Dermis microvascular lymphatic vessel endothelial cell (primary cell): ENCODE measurements around the gene SMIM34. TPM values are rescaled to one million over a fixed set of nuclear protein-coding genes. Genes with fewer than 3 reads are reported as not detected.
"Not testable (repeated sequence)": the region's sequence is repeated elsewhere in the genome, so short reads cannot be mapped to it uniquely, and the experiment has no call there.

Experiments used
- DNase-seq, 2 donors: peaks; one replicate each; pipeline versions ENCODE4 v3.0.0 to v3.0.0-alpha.2; 2010; ENCODE audit warnings: low read depth in 2 of 2
- total RNA-seq: library from RNA; depleted of rRNA; stranded (reverse); fragments of >200 nt; gene quantifications from 2 replicates; pipeline ENCODE4 v1.2.1, GENCODE V29; 2014

Gene SMIM34
- total RNA-seq, 1 donor from 2014 or later: not detected

DNA sequence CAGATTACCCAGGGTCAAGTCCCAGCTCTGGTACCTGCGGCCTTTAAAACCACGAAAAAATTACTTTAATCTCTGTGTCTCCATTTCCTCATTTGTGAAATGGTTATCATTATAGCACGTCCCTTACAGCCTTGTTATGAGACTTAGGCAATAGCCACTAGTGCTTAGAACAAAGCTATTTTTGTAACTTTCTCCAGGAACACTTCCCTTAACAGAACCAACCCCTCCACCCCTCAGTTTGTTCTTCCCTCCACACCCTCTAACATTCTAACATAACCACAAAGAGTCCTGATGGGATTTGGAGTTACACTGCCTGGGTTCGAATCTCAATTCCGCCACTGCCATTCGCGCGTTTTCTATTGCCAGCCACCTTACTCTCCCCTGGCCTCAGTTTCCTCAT, 49.3 kb downstream of the SMIM34 start:
- not testable (repeated sequence) for DNase-seq

DNA sequence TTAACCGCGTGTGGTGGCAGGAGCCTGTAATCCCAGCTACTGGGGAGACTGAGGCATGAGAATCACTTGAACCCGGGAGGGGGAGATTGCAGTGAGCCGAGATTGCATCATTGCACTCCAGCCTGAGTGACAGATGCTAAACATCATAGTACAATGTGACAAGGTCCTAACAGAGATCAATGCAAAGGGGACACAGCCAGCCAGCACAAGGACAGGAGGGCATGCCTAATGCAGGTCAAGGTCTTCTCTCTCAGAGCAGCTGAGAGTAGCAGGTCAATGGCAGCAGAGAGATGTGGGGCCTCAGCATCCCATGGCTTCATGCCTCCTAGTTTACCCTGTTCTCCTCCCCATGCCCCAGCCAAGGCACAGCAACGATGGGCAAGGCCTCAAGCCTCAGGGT, 51.4 kb downstream of the SMIM34 start:
- no peak for DNase-seq

DNA sequence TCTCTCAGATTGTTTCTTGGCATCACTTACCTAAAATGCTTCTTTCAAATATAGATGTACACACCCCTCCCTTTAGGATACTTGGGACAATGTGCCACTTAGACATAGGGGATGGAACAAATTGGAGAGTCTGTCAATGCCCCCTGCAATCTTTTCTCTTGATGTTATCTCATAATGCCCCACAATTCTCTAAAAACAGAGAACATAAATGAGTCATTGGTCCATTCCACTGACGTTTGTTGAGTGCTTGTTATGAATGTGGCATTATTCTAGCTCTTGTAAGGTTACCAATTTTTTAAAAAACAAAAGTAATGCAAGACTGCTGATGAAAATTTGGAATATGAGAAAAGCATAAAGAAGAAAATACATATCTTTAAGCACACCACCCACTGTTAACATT, 54.0 kb downstream of the SMIM34 start:
- DNase-seq: no peak

Other genes starting within 250 kb of the SMIM34 start
- not detected in 2 replicates for gene KCNE2, start 59.9 kb downstream of the SMIM34 start, total RNA-seq
- gene SMIM11, start 48.4 kb downstream of the SMIM34 start, total RNA-seq: 1.4 and 5.6 TPM in 2 replicates
- under 0.01 and 0.13 TPM in 2 replicates for gene KCNE1, start 88.3 kb upstream of the SMIM34 start, total RNA-seq
- gene RCAN1, start 191.2 kb upstream of the SMIM34 start, total RNA-seq: 24.9 and 35.9 TPM in 2 replicates
- not detected in 2 replicates for gene CLIC6, start 245.0 kb upstream of the SMIM34 start, total RNA-seq